T-helper 2 cell treated with Interferon-gamma antibody and Interleukin-4, amounts not matched to agents 100 ng/mL and 5 ng/mL, for 36 hours (primary cell): ENCODE results near the gene SERPINB7. TPM values are rescaled to one million over a fixed set of nuclear protein-coding genes. Genes with fewer than 3 reads are reported as not detected.

Source experiments
- intact Hi-C: fragments of 100-400 bp; cut with micrococcal nuclease; formaldehyde crosslinking; loops from one replicate; pipeline ENCODE4 v1.15.1; 2023
- total RNA-seq: library from RNA; stranded (reverse); gene quantifications from 2 replicates; pipeline ENCODE4 v1.2.3, GENCODE V29; 2022

Gene SERPINB7
- total RNA-seq, 1 donor from 2014 or later = not detected

GRCh38 chr18:63844254-63844653 lies 69.0 kb downstream of the SERPINB7 start:
- intact Hi-C loops = loop anchor here (10.0 kb wide), 1 partner anchor 259 kb away; the partner anchor contains the start of gene SERPINB13

- intact Hi-C loops = loop anchor here (10.0 kb wide), 1 partner anchor 263 kb away; the partner anchor contains the start of gene SERPINB13
Measured at GRCh38 chr18:63848159-63848558, 72.9 kb downstream of the SERPINB7 start.

GRCh38 chr18:63850020-63850419 lies 74.8 kb downstream of the SERPINB7 start:
- intact Hi-C loops = loop anchor here (2.0 kb wide), 1 partner anchor 331 kb away; no protein-coding TSS in a partner anchor

- intact Hi-C loops = loop anchor here (2.0 kb wide), 1 partner anchor 332 kb away; no protein-coding TSS in a partner anchor
Measured at GRCh38 chr18:63850636-63851035, 75.4 kb downstream of the SERPINB7 start.

Other genes with a start within 250 kb of the SERPINB7 start
- gene SERPINB12, start 233.0 kb upstream of the SERPINB7 start, total RNA-seq = not detected in 2 replicates
- gene SERPINB13, start 188.1 kb upstream of the SERPINB7 start, total RNA-seq = not detected in 2 replicates
- gene SERPINB4, start 131.2 kb upstream of the SERPINB7 start, total RNA-seq = not detected in 2 replicates
- not detected in 2 replicates for gene SERPINB3, start 113.5 kb upstream of the SERPINB7 start, total RNA-seq
- not detected in 2 replicates for gene SERPINB11, start 72.5 kb upstream of the SERPINB7 start, total RNA-seq
- gene SERPINB2, start 112.3 kb downstream of the SERPINB7 start, total RNA-seq = not detected in 2 replicates
- not detected in 2 replicates for gene SERPINB10, start 132.5 kb downstream of the SERPINB7 start, total RNA-seq
- 1.2 and 3.3 TPM in 2 replicates for gene HMSD, start 173.9 kb downstream of the SERPINB7 start, total RNA-seq
- gene SERPINB8, start 194.7 kb downstream of the SERPINB7 start, total RNA-seq = 6.4 and 8.1 TPM in 2 replicates